Stimulated activated CD8-positive, alpha-beta memory T cell treated with anti-CD3 and anti-CD28 coated beads, Interleukin-4, amount 100 ng/mL, for 1 hour (primary cell): ENCODE measurements around the gene RAMP3.

Source experiments
- DNase-seq, 2 donors: peaks; one replicate each; pipeline ENCODE4 v3.0.0-alpha.2; 2020; ENCODE audit warnings: low read depth in 2 of 2, low spot score in 1 of 2

RAMP3 gene

GRCh38 chr7:45178241-45179225, 20.9 kb downstream of the RAMP3 start:
- no peak for DNase-seq

DNA sequence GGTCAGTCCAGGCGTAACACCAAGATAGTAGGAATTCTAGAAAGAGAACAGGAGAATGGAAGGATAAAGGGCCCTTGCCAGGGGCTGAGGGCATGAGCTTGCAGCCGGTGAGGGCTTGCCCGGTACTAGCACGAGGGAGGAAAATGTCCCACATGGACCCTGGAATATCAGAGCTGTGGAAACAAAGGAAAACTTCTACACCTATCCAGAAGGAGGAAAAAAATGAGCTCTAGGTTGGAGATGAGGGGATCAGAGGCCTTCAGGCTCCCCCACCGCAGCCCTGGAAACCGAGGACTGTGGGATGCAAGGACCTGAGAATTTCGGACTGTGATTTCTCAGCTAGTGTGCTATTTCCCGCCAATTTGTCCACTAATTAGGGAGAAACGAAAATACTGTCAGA, 22.1 kb downstream of the RAMP3 start:
- no peak for DNase-seq

- DNase-seq: no peak
Measured at GRCh38 chr7:45180084-45180986, 22.7 kb downstream of the RAMP3 start.

DNA sequence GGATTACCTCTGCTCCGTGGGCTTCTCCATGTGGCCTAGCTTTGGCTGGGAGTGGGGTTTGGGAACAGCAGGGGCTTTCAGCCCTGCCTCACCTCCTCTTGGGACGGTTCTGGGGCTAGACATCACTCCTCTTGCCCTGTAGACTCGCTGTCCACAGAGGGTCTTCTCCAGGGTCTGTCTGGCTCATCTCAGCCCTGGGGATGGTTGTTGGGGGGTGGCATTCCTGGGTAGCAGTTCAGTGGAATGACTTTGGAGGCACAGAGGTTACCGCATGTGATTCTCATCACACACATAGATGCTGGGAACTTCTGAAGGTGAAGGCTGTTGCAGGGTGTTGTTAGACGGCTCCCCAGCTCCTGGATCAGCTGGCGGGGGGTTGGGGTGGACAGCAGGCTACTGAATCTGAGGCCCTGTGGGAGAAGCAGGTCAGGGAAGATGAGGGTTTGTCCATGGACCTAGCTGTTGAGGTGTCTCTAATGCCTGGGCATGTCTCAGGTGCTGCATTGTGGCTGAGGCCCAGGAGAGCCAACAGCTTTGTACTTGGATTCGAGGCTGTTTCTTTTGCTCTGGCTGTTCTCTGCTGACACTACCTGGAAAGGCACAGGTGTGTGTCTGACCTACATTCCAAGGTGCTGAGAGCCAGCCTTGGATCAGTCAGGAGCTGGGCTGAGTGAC, 23.8 kb downstream of the RAMP3 start:
- no peak for DNase-seq

- no peak for DNase-seq
Measured at GRCh38 chr7:45181991-45182855, 24.6 kb downstream of the RAMP3 start.

DNA sequence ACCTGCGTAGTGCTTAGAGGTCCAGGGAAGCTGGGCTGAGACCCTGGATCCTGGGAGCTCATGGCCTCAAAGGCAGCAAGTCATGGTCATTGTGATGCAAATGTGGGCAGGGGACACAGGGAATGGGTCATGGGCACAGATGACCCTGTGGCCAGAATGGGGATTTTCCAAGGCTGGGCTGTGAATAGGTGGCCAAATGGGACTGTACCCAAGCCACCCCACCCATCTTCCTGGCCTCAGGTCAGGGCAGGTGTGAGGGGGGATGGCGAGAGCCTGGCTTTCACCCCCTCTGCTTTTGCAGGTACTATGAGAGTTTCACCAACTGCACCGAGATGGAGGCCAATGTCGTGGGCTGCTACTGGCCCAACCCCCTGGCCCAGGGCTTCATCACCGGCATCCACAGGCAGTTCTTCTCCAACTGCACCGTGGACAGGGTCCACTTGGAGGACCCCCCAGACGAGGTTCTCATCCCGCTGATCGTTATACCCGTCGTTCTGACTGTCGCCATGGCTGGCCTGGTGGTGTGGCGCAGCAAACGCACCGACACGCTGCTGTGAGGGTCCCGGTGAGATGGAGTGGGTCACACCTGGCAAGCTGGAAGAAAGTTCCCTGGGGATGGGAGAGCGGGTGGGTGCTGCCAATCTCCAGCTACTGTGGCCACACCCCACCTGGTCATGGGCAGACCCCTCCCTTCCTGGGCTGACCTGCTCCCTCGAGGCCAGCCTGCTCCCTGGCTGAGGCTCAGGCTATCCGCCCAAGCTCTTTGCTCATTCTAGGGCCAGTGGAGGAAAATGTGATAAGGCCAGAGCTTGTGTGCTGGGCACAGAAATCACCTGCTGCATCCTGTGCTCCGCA, 25.5 kb downstream of the RAMP3 start:
- no peak for DNase-seq

DNA sequence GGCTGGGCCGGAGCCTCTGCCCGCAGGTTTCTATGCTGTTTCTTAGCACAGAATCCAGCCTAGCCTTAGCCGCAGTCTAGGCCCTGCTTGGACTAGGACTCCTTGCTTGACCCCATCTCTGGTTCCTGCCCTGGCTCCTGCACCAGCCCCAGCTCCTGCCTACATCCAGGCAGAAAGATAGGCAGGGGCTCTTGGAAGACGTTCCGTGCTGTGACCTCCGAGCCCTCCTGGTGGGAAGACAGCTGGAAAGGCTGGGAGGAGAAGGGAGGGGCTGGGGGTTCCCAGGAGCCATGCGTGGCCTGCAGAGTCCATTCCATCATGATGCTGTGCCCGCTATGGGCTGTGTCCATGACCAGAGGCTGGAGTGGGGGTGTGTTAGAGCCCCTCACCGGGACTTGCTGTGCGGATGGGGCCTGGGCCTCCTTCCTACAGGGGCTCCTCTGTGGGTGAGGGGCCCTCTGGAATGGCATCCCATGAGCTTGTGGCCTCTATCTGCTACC, 26.2 kb downstream of the RAMP3 start:
- no peak for DNase-seq

DNA sequence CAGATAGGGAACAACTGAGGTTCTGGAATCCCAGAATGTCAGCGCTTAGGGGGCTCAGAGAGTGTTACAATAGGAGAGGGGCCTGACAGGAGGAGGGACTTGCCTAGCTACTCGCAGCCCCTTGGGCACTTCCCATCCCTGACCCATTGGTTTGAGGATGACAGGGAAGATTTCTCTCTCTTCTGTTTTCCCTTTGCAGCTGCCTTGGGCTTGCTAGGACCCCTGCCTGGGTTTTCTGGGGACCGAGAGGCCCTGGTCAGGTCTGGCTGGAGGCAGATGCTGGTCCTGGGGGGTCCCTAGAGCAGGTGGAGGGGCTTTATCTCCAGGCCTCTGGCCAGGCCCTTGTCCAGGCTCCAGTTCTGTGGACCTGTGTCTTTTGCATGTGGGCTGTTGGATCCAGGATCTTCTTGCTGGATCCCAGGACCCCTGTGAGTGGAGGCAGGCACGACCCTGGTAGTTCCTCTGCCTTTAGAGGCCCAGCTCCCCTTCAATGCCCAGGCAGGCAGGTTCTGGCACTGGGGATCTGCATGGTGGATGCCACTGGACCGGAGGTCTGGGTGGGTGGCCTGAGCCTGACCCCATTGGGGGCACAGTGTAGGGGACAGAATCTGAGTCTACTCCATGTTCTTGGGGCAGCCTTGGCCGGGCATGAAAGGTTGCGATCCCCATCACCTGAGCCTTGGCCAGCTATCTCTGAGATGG, 26.9 kb downstream of the RAMP3 start:
- no peak for DNase-seq

GRCh38 chr7:45185028-45185863, 27.7 kb downstream of the RAMP3 start:
- DNase-seq: no peak

GRCh38 chr7:45185864-45186250, 28.3 kb downstream of the RAMP3 start:
- DNase-seq: no peak

DNA sequence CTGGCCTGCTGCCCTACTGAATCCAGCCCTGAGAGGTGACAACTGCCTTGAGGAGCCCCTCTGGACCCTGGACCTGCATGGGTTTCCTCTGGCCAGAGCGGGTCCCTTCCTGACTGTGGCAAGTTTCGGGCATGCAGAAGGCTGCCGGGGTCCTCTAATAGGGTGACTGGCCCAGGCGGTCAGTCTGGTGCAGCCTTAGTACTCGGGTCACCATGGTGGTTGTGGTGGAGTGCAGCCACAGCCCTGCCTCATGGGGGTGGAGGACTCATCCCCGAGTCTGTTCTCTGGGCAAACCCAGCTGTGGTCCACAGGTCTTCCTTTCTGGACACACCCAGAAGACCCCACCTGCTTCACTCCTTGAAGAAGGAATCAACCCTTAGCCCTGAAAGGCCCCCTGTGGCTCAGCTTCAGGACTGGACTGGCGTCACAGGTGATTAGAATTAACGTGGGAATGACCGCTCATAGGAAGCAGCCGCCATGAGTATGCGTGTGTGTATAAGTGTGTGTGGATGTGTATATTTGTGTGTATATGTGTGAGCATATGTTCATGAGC, 28.7 kb downstream of the RAMP3 start:
- DNase-seq: no peak

GRCh38 chr7:45187089-45187945, 29.7 kb downstream of the RAMP3 start:
- no peak for DNase-seq

GRCh38 chr7:45187946-45188411, 30.4 kb downstream of the RAMP3 start:
- no peak for DNase-seq

DNA sequence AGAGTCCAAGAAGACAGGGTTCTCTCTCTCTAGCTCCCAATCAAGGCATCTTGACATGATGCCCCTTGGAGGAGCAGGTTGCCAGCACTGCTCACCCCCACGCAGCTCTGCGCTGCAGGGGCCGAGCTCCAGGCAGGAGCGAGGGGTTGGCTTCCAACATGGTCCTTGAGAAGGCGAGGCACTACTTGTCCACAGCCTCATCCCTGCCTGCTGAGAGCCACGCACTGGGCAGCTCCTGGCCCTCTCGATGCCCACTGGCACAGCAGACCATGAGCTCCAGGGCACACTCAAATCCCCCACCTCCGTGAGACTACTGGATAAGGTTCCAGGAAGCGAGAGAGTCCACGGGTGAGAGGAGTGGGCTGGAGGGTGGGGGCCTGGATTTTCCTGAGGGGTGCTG, 31.1 kb downstream of the RAMP3 start:
- DNase-seq: no peak

DNA sequence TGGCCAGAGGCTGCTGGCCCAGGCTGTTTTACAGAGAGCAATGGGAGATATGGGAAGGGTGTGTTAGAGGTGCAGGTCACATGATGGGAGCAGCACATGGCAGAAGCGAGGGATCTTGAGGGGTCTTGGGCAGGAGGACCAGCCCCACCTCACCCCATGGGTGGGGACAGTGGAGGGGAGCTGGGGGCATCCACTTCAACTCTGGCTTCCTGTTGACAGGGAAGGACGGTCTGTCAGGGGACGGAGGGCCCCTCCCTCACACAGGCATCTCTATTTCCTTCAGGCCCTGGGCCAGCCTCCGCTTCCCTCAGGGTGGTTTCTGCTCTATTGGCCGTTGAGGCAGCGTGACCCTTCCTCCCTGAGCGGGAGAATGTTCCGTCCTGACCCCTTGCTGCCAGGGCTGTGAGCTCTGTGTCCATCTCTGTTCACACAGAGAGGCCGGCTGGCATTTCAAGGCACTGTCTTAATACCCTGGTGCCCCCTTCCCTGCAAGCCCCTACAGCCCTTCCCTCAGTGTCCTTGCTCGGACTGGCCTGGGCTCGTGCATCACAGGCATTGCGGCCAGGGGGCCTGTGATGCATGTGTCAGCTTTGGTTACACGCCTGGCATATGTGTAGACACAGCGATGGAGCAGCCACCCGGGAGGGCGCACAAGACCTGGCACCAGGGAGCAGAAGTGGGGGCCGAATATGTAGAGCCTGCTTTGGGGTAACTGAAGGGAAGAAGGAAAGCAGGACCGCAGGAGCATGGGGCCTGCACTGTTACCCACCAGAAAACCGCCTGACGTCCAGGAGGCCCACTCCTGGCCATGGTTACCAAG, 31.8 kb downstream of the RAMP3 start:
- no peak for DNase-seq
